ENCODE measurements around the gene ZBTB7A.

Gene ZBTB7A

GRCh38 chr19:4093643-4094175, 27.0 kb upstream of the ZBTB7A start:
- no peak for DNase-seq

DNA sequence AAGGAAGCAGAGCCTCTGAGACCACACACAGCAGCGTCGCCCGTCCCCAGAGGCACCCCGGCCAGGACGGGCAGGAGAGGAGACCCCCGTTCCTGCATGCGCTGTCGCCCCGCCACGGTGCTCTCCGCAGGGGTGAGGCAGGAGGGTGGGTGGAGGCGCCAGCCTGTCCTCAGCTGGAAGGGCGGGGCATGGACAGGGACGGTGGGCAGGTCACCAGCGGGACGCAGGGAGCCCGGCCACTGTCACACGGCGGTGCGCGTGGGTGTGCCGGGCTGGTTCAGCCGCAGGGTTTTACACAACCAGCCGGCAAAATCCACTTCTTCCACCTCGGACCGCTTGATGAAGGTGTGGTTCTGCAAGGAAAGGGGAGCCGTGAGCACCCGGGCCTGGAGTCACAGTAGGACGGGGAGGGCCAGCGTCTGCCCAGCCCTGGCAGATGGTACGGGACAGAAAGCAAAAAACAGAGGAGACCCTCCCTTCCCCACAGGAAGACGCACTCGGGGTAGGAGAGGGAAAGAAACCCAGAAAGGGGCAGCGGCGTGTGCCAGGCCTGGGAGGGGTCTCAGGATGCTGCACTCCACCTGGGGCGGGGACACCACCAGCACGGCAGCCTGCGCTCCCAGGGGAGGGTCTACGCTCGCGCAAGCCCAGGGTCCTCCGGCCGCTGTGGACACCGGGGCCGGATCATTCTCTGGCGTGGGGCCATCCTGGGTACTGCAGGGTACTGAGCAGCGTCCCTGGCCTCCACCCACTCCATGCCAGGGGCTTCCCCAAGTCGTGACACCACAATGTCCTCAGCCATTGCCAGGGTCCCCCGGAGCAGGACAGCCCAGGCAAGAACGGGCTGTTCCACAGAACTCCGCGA, 23.9 kb upstream of the ZBTB7A start:
- DNase-seq = no peak

GRCh38 chr19:4089946-4090345, 23.2 kb upstream of the ZBTB7A start:
- DNase-seq = no peak

GRCh38 chr19:4089400-4089908, 22.8 kb upstream of the ZBTB7A start:
- no peak for DNase-seq

GRCh38 chr19:4088975-4089374, 22.3 kb upstream of the ZBTB7A start:
- no peak for DNase-seq

DNA sequence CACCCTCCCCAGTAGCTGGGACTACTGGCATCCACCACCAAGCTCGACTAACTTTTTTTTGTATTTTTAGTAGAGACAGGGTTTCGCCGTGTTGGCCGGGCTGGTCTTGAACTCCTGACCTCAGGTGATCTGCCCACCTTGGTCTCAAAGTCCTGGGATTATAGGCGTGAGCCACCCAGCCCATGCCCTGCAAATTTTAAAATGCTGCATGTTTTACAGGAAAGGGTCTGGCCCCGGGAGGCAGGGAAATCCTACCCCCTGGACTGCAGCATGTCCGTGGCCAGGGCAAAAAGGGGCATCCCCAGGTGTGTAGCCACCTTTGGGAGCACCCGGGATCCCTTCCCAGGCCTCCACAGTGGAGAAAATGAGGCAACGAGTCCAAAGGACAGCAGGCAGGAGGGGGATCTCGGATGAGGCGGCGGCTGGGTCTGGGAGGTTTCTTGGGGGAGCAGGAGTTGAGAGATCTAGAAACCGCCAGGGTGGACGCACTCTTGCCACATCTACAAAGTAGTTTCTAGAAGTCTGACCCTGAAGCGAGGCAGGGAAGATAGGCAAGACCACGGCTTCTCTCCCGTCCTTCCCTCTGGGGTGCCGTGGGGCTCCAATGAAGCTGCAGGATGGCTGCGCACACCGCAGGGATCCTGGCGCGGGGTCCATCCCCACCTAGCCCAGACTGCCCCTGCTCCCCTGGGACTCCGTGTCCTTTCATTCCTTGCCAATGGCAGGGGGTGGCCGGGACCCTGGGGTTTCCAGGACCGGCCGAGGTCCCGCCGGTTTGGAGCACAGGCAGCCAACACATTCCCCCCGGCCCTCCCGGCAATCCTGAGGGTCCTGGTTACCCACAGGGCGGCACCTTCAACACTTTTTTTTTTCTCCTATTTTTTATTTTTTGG, 21.3 kb upstream of the ZBTB7A start:
- no peak for DNase-seq

GRCh38 chr19:4086411-4086867, 19.7 kb upstream of the ZBTB7A start:
- no peak for DNase-seq

GRCh38 chr19:4084547-4084877, 17.8 kb upstream of the ZBTB7A start:
- no peak for DNase-seq

- DNase-seq = no peak
These were observed 17.2 kb upstream of the ZBTB7A start for GRCh38 chr19:4083677-4084546.

GRCh38 chr19:4082172-4082571, 15.5 kb upstream of the ZBTB7A start:
- no peak for DNase-seq

- no peak for DNase-seq
These were observed 14.9 kb upstream of the ZBTB7A start for GRCh38 chr19:4081441-4082129.

DNA sequence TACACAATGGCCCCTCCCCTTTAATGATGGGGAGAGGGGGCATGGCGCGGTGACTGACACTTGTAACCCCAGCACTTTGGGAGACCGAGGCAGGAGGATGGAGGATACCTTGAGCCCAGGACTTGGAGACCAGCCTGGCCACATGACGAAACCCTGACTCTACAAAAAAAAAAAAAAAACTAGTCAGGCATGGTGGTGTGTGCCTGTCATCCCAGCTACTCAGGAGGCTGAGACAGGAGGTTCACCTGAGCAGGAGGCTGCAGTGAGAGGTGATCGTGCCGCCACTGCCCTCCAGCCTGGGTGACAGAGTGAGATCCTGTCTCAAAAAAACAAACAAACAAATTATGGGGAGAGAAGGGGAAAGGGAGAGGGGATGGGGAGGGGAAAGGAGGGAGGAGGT, 13.8 kb upstream of the ZBTB7A start:
- no peak for DNase-seq

DNA sequence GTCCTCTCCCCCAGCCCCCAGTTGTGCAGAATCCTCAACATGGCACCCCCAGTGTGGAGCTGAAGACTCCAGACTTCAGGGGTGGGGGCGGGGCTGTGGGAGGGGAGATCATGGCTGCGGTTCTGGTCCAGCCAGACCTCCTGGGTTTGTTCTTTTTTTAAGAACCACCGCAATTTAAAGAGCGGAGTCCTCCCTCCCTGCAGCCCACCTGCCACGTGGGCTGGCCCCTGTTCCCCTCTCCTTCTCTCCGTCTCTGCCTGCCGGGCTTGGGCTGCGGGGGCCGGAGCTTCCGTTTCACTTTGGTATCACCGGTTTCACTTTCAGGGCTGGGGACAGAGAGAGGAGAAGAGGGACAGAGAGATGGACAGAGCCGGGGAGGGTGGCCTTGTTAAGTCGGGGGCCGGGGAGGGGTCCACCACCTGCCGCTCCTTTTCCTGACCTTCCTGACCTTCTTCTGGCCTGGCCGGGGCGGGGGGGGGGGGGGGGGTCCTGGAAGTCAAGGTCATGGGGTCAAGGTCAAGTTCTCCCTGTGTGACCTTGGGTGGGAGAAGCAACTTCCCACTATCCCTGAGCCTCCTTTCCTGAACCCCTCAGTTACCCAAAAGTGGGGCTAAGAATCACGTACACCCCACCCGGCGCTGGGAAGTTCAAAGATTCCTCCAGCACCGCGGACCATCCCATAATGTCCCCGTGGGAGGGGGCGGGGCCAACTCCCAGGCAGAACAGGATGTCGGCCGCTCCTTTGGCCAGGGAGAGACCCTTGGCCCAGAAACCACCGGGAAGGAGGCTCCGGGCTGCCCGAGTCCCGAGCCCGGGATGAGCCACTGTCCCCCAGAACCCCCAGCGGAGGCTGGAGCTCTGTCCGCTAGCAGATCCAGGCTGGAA, 11.3 kb upstream of the ZBTB7A start:
- no peak for DNase-seq

- no peak for DNase-seq
These were observed 10.3 kb upstream of the ZBTB7A start for GRCh38 chr19:4077007-4077374.

DNA sequence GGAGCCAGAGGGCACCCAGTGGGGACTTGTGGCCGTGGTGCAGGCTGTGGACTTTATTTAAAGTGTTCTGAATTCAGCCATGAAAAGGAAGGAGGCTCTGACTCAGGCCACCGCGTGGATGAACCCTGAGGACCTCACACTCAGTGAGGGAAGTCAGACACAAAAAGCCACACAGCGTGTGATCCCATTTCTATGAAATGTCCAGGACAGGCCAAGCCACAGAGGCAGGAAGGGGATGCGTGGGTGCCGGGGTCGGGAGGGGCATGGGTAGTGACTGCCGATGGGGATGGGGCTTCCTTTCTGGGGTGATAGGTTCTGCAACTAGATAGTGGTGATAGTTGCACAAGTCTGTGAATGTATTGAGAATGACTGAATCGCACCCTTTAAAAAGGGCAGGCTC, 8.7 kb upstream of the ZBTB7A start:
- no peak for DNase-seq

DNA sequence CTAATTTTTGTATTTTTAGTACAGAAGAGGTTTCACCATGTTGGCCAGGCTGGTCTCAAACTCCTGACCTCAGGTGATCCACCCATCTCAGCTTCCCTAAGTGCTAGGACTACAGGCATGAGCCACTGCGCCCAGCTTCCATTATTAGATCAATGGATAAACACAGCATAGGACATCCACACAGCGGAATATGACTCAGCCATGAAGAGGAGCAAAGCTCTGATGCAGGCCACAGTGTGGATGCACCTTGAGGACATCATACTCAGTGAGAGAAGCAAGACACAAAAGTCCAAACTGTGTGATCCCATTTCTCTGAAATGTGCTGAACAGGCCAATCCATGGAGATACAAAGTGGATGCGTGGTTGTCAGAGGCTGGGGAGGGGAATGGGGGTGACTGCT, 4.9 kb upstream of the ZBTB7A start:
- DNase-seq = no peak

DNA sequence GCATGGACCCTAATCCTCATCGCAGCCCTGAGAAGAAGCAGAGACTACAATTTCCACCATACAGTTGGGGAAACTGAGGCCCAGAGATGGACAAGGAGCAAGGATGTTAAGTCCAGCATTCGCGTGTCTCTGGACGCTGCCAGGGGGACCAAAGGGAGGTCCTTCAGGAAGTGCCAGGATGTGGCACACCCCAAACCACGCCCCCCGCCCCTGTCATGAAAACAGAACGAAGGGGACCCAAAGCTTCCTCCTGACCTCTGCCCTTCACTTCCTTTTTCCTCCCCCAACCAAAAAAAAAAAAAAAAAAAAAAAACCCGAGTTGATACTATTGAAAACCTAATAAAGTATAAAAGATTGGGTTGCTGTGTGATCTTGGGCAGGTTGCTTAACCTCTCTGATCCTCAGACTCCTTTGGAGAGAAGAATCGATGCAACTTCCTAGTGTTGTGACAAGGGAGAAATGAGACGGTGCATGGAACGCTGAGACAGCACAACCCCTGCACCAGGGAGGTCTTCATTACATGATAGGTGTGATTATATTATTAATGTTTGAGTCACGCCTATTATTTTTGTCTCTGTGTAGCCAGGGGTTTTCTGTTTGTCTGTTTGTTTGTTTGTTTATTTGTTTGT, 2.7 kb upstream of the ZBTB7A start:
- DNase-seq = no peak

DNA sequence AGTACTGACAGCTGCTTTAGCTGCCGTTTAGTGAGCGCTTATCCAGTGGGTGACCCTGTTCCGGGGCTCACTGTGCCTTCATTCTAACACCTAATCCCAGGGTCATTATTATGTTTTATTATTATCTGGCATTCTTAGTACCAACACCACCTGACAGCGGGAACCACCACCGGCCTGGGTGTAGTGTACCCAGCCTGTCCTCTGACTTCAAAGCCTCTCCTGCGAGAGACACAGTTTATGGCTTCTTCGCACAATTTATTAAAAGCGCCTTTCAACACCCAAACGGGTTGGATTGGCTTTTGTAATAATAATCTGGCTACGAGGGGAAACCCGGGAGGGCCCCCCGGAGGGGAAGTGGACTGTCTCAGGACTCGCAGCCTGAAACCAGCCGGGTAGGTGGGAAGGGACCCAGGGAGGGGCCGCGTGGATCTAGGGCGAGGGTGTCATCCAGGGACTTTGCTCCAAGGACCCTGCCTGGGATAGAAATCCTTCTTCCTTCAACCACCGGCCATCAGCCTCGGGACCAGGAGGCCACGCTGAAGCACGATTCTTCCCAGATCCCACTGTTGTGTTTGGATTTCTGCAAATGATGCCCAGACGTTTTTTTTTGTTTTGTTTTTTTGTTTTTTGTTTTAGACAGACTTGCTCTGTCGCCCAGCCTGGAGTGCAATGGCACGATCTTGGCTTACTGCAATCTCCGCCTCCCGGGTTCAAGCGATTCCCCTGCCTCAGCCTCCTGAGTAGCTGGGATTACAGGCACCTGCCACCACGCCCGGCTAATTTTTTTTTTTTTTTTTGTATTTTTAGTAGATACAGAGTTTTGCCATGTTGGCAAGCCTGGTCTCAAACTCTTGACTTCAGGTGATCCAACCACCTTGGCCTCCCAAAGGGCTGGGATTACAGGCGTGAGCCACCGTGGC, 1.6 kb upstream of the ZBTB7A start:
- no peak for DNase-seq

- no peak for DNase-seq
These were observed 822 bp upstream of the ZBTB7A start for GRCh38 chr19:4067396-4068046.

All from NCI-H2029 treated with DMSO at 0.1 percent for 48 hours (cell line).